Heart right ventricle (tissue), 16 donors: ENCODE data around the gene KL. TPM values are rescaled to one million over a fixed set of nuclear protein-coding genes. Genes with fewer than 3 reads are reported as not detected.
A peak's percentile ranks its signal among the peaks of the same experiment; 100 is the strongest.

Experiments used
- ATAC-seq, 8 donors: fragments of 200-7000 bp; cut with Tn5 transposase; one replicate each; pipeline ENCODE4 v1.9.1; 2020; ENCODE audit warnings: mild to moderate bottlenecking in 8 of 8, moderate library complexity in 8 of 8, moderate number of reproducible peaks in 1 of 8
- DNase-seq, 2 donors: peaks; one replicate each; pipeline ENCODE4 v3.0.0-alpha.2; 2020
- H3K27ac ChIP-seq, 10 donors: fragments of 200-600 bp; sonication (generic) in 2 of 10; one replicate each; pipeline versions ENCODE4 v1.5.0 to v1.8.0; 2020 to 2022; ENCODE audit warnings: mild to moderate bottlenecking in 3 of 10
- H3K27me3 ChIP-seq, 7 donors: fragments of 200-600 bp; one replicate each; pipeline ENCODE4 v1.8.0; 2021 to 2022; ENCODE audit warnings: mild to moderate bottlenecking in 2 of 7
- H3K36me3 ChIP-seq, 9 donors: fragments of 200-600 bp; sonication (generic) in 1 of 9; one replicate each; pipeline versions ENCODE4 v1.5.0 to v1.8.0; 2020 to 2022; ENCODE audit warnings: mild to moderate bottlenecking in 2 of 9
- H3K4me1 ChIP-seq, 9 donors: fragments of 200-600 bp; sonication (generic) in 1 of 9; one replicate each; pipeline versions ENCODE4 v1.5.0 to v1.8.0; 2020 to 2022; ENCODE audit warnings: mild to moderate bottlenecking in 4 of 9
- H3K4me3 ChIP-seq, 10 donors: fragments of 200-600 bp; sonication (generic) in 2 of 10; one replicate each; pipeline versions ENCODE4 v1.5.0 to v1.8.0; 2020 to 2022; ENCODE audit warnings: mild to moderate bottlenecking in 7 of 10, moderate library complexity in 2 of 10
- H3K9me3 ChIP-seq, 11 donors: fragments of 200-600 bp in 10 of 11; sonication (generic) in 2 of 11; one replicate each; pipeline versions ENCODE4 v1.5.0 to v1.8.0; 2013 to 2022; ENCODE audit warnings: mild to moderate bottlenecking in 2 of 11, control low read depth in 1 of 11, moderate library complexity in 1 of 11
- CTCF ChIP-seq, 9 donors: fragments of 200-600 bp; sonication (generic) in 2 of 9; IDR thresholded peaks; one replicate each; pipeline versions ENCODE4 v1.5.0 to v1.8.0; 2021 to 2022; ENCODE audit warnings: antibody characterized with exemption in 9 of 9, mild to moderate bottlenecking in 5 of 9, moderate library complexity in 1 of 9
- WGBS, 2 donors: extraction: QIAGEN DNeasy Blood & Tissue Kit; methylation state at CpG; one replicate each; pipeline ENCODE4 v1.1.7; 2013; ENCODE audit warnings: inconsistent platforms in 1 of 2; 5-methylcytosine and 5-hydroxymethylcytosine counted together
- intact Hi-C, 10 donors: fragments of 100-400 bp; cut with DNase I; formaldehyde crosslinking; loops; one replicate each; pipeline versions ENCODE4 v1.11.1 to v1.14.2; 2022
- polyA plus RNA-seq, 2 donors: library from polyadenylated mRNA; stranded (reverse); fragments of 200-250 nt; gene quantifications; one replicate each; pipeline ENCODE4 v1.2.3, GENCODE V29; 2013
- total RNA-seq, 10 donors: library from RNA; stranded (reverse); fragmentation: NEBNext Ultra II Directional in 3 of 10; extraction: Animal tissue kit (Norgen Biotek cat#: 25700) in 3 of 10; gene quantifications; one replicate each; pipeline versions ENCODE4 v1.2.1 to v1.2.4, GENCODE V29; 2021 to 2023
- donor health status: Arrhythmogenic right ventricular cardiomyopathy.
- donor health status: ischemic (EF 13 %, LVEDD 7.1; RV severe dilation, severe dysfunction).
- donor health status: healthy with polysubstance abuse.
- donor health status: DM: no; HTN: yes; CAD: no.
- donor health status: DM: no; HTN: no; CAD: no.
- donor health status: ischemic (EF 25% LVEDD 6.9; RV normal size, moderate dysfunction).
- donor health status: ischemic (EF 25% LVEDD 5.7; RV mildly dilated, moderate dysfunction).
- donor health status: healthy.
- donor health status: DM: yes; HTN: yes; CAD: no.
- donor health status: Ischemic cardiomyopathy.
- donor health status: ischemic (EF 35%, LVEDD 5.7; RV mildly dilated, moderate dysfunction).
- donor health status: nonischemic (EF 11% LVEDD 7.7; RV severe dilation, severe dysfunction).
- donor health status: DM: yes; HTN: yes; CAD: no.
- donor health status: PGD.
- donor health status: ischemic (EF 29% LVEDD 5.4; RV normal size, mild dysfunction).
- donor health status: nonischemic (EF 23%, LVEDD 6.1; RV moderate dilation, normal function).

The KL gene
- total and polyA plus RNA-seq, 12 donors: 0.80 to 2.7 (median 1.3) TPM

- DNase-seq (no peak), ATAC-seq (no peak)
- intact Hi-C loops: loop anchor here in 1 of 10 donors (10.0 kb wide), 1 partner anchor 56 kb away; no protein-coding TSS in a partner anchor
- Histone ChIP-seq H3K36me3 (no peaks in the 10 kb centered on the region), H3K9me3 (no peaks in the 10 kb centered on the region), H3K4me1 (peaks cover 0 to 20% (median 17%) of the 10 kb centered on the region in 9 donors), H3K27ac (no peak overlapping the region), H3K27me3 (no peaks in the 10 kb centered on the region), H3K4me3 (no peak overlapping the region)
- WGBS, 2 donors: 97 to 100% methylated on average over 1 of the region's 1 CpG
- TF ChIP-seq CTCF (IDR thresholded peaks at IDR 0.05): no peak
Measured at GRCh38 chr13:33000365-33000764, 15.9 kb upstream of the KL start.

GRCh38 chr13:33003458-33004019, 12.7 kb upstream of the KL start:
- Histone ChIP-seq H3K4me1 (peaks cover 0 to 33% (median 18%) of the 10 kb centered on the region in 9 donors), H3K27me3 (no peaks in the 10 kb centered on the region), H3K27ac (peak overlapping the region in 9 of 10 donors; percentile 42 to 84 (median 63)), H3K9me3 (peaks cover 0 to 15% (median 7%) of the 10 kb centered on the region in 11 donors), H3K36me3 (no peaks in the 10 kb centered on the region), H3K4me3 (no peak overlapping the region)
- intact Hi-C loops: loop anchor here in 1 of 10 donors (10.0 kb wide), 1 partner anchor 59 kb away; no protein-coding TSS in a partner anchor
- no peak for ATAC-seq
- DNase-seq: no peak
- 96 to 97% methylated on average over 2 of the region's 2 CpGs for WGBS, 2 donors
- no peak for TF ChIP-seq CTCF (IDR thresholded peaks at IDR 0.05)

- Histone ChIP-seq H3K4me1 (peaks cover 0 to 33% (median 18%) of the 10 kb centered on the region in 9 donors), H3K4me3 (no peak overlapping the region), H3K36me3 (no peaks in the 10 kb centered on the region), H3K9me3 (peaks cover 0 to 19% (median 12%) of the 10 kb centered on the region in 11 donors), H3K27me3 (no peaks in the 10 kb centered on the region), H3K27ac (peak overlapping the region; percentile 39 to 84 (median 60))
- DNase-seq (peak; percentile 43 to 68), ATAC-seq (peak; percentile 55 to 90 (median 87))
- no peak for TF ChIP-seq CTCF (IDR thresholded peaks at IDR 0.05)
- 30 to 41% methylated on average over 3 of the region's 3 CpGs for WGBS, 2 donors
- intact Hi-C loops: loop anchor here in 1 of 10 donors (10.0 kb wide), 1 partner anchor 60 kb away; no protein-coding TSS in a partner anchor
Measured at GRCh38 chr13:33004511-33004910, 11.7 kb upstream of the KL start.

GRCh38 chr13:33006134-33006533, 10.1 kb upstream of the KL start:
- Histone ChIP-seq H3K9me3 (peaks cover 0 to 19% (median 12%) of the 10 kb centered on the region in 11 donors), H3K27ac (peak overlapping the region in 2 of 10 donors; percentile 36 to 83), H3K36me3 (no peaks in the 10 kb centered on the region), H3K27me3 (no peaks in the 10 kb centered on the region), H3K4me3 (no peak overlapping the region), H3K4me1 (peaks cover 0 to 33% (median 18%) of the 10 kb centered on the region in 9 donors)
- ATAC-seq (no peak), DNase-seq (no peak)
- 59 to 71% methylated on average over 2 of the region's 2 CpGs for whole genome bisulfite sequencing, 2 donors
- intact Hi-C loops: loop anchor here in 2 of 10 donors (5.0 to 10.0 kb wide), 2 partner anchors 39 to 61 kb away; no protein-coding TSS in a partner anchor
- no peak for TF ChIP-seq CTCF (IDR thresholded peaks at IDR 0.05)
